HG03064 (cell line): ENCODE results near the gene KAT2A.

Experiments used
- ATAC-seq: cut with Tn5 transposase; IDR thresholded peaks from one replicate; pipeline ENCODE4 v1.9.1; 2021; ENCODE audit warnings: low read depth; ENCODE audit not compliant: unreplicated experiment

The KAT2A gene

GRCh38 chr17:42135664-42136653 is 14.8 kb upstream of the KAT2A start:
- ATAC-seq, result no peak

DNA sequence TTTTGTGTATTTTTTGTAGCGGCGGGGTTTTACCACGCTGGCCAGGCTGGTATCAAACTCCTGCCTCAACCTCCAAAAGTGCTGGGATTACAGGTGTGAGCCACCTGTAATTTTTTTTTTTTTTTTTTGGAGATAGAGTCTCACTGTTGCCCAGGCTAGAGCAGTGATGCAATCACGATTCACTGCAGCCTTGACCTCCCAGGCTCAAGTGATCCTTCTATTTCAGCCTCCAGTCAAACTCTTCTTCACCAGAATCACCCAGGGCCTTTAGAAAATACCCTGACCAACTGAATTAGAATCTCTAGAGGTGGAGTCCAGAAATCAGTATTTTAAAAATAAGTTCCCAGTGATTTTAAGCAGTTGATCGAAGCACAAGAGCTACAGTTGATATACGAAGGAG is 14.0 kb upstream of the KAT2A start:
- ATAC-seq, result no peak

- peak; percentile 59 for ATAC-seq
Measured at GRCh38 chr17:42133461-42134041, 12.4 kb upstream of the KAT2A start.

GRCh38 chr17:42132941-42133340 is 11.8 kb upstream of the KAT2A start:
- peak; percentile 32 for ATAC-seq

GRCh38 chr17:42131981-42132432 is 10.8 kb upstream of the KAT2A start:
- no peak for ATAC-seq

GRCh38 chr17:42131232-42131631 is 10.1 kb upstream of the KAT2A start:
- no peak for ATAC-seq

- ATAC-seq, result no peak
Measured at GRCh38 chr17:42130310-42130936, 9.3 kb upstream of the KAT2A start.

DNA sequence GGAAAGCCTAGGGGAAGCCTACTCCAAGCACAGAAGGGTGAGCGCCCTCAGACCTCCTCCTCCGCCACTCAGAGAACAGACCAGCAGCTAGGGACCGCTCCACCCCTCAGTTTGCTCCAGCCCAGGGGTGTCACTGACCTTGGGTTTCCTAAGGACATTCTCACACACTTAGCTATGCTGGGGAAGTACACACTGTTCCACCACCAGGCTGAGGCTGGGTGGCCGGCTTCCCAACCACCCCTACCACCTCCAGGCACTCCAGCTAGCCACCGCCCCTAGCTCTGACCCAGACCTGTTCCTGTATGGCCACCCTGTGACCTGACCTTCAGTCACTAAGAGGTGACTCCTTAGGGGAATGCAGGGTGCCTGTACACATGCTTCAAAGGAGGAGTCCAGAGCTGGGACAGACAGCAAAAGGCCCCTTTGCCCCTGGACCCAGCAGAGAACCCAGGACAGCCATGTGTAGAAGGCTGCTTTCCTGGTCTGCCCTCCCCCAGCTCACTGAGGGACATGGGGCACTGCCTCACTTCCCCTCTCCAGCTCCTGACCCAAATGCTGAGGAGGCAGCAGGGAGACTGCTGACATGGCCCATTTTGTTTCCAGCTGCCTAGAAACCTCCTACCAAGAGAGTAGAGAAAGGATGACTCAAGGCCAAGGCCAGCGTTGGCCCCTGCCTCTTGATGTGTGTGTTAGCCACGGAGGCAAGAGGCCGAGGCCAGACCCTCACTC is 8.1 kb upstream of the KAT2A start:
- no peak for ATAC-seq

- ATAC-seq, result no peak
Measured at GRCh38 chr17:42127414-42127813, 6.2 kb upstream of the KAT2A start.

- ATAC-seq, result no peak
Measured at GRCh38 chr17:42126836-42127235, 5.7 kb upstream of the KAT2A start.

DNA sequence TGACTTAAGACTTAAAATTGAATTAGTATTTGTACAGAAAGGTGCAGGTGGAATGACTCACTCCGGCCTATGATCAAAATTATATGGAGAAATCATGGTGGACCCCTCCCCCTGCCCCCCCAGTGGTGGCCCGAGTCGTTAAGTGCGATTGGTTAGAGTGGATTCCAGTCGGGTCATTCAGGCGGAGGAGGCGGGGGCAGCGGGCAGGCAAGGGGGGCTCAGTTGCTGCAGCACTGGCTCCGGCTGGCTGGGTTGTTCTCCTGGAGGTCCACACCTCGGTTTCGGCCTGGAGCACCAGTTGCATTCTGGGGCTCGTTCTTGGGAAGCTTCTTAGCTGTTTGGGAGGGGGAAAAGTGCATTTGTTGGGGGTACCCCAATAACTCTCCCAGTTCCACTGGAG is 4.4 kb upstream of the KAT2A start:
- no peak for ATAC-seq

DNA sequence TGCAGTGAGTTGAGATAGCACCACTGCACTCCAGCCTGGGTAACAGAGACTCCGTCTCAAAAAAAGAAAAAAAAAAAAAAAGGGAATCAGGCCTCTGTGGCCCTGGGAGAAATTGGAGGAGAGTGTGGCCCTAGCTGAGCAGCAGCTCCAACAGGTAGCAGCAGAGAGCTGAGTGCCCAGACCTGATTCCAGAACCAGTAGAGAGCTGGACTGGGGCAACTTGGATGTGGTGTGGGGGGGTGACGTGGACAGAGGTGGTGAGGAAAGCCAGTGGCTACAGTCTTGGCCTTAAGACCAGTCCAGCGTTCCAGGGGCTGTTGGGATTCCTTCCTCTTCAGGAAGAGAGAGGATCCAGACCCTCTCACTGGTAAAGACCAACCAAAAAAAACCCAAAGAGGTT is 3.1 kb upstream of the KAT2A start:
- ATAC-seq, result no peak

DNA sequence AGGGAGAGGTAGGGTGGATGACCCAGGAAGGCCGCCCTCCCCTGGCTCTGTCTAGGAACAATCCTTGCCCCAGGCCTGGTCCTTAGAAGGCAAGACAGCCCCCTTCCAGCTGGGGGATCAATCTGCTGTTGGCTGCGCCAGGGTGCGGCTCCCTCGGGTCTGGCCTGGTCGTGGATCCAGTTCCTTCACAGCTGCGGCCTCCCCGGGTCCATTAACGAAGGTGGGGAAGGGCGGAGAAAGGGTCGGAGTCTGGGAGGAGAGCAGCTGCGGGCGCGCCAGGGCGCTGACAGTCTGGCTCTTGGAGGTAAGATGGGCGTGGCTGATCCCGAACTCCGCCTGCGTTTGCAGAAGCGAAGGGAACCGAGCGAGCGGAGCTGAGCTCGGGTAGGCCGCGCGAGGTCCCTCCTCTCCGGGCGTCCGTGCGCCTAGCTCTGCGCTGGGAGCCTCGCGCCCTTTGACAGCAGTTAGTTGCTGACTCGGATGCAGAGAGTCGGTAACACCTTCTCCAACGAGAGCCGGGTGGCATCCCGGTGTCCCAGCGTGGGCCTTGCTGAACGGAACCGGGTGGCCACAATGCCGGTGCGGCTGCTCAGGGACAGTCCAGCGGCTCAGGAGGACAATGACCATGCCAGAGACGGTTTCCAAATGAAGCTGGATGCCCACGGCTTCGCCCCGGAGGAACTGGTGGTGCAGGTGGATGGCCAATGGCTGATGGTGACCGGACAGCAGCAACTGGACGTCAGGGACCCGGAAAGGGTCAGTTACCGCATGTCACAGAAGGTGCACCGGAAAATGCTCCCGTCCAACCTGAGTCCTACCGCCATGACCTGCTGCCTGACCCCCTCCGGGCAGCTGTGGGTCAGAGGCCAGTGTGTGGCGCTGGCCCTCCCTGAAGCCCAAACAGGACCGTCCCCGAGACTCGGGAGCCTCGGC is 1.5 kb upstream of the KAT2A start, which contains the start of gene HSPB9:
Gene HSPB9 (plus strand): TSS at position 434 of the 933 bp plus-strand sequence. CDS start 47 bp downstream, at position 481.
- no peak for ATAC-seq

- ATAC-seq, result no peak
Measured at GRCh38 chr17:42120161-42120769, 902 bp downstream of the KAT2A start.

GRCh38 chr17:42119301-42119700 is 1.9 kb downstream of the KAT2A start:
- no peak for ATAC-seq

DNA sequence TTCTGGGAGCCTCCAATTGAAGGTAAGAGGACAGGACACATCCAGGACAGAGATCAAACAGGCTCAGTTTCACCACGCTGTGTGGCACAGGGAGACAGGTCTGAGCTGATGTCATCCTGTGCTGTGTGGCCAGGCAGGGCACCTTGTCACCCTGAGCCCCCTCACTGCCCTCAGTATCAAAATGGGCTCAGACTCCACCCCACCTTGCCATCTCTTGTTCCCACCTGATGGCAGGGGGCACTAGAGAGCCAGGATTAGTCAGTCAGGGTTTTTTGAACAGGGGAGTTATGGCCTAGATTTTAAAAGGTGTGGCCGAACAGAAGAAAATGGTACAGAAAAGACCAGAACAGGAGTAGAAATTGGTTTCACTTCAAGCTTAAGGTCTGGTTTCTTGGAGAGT is 2.6 kb downstream of the KAT2A start:
- ATAC-seq, result no peak

GRCh38 chr17:42118126-42118510 is 3.0 kb downstream of the KAT2A start:
- ATAC-seq, result no peak

DNA sequence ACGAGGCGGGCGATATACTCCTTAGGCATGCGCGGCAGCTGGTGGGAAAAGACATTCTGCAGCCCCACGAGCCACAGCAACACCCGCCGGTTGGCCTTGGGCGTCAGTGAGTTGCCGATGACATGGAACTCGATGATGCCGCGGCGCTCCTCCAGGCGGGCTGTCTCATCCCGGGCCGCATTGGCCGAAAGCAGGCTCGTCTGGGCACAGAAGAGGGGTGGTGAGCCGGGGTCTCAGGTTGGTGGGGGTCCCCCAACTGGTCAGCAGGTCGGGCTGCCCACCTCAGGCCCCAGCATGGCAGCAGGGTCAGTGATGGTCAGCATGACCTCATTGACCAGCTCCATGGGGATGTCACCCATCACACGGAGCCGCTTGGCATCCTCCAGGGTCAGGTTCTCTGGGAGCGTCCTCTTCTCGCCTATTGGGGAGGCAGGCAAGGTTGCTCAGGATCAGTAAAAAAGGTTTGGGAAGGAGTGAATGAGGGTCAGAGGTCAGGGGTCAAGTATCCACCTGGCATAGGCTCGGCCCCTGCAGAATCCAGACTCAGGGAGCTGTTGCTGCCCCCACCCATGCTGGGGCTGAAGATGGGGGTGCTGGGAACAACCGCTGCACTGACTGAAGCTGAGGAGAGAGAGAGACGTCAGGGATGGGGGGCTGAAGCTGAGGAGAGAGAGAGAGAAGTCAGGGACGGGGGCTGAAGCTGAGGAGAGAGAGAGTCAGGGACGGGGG is 3.6 kb downstream of the KAT2A start:
- no peak for ATAC-seq
